Ovary (tissue), 3 donors: ENCODE results near the gene SH3BP5L.

Experiments
- POLR2A ChIP-seq: fragments of 450-650 bp; IDR thresholded peaks from one replicate; pipeline ENCODE4 v1.6.1; 2017; ENCODE audit warnings: antibody characterized with exemption, mild to moderate bottlenecking, moderate library complexity
- TF ChIP-seq, protein P1 (sequence below), 3 donors: fragments of 450-650 bp in 2 of 3; fragments of 200-600 bp in 1 of 3; IDR thresholded peaks; one replicate each; pipeline versions ENCODE4 v1.5.1 to v1.8.0; 2016 to 2022; ENCODE audit warnings: antibody characterized with exemption in 3 of 3, mild to moderate bottlenecking in 1 of 3
- donor health status: DM: no; HTN: no; CAD: no.

GRCh38 chr1:248824301-248824700 lies 1.4 kb downstream of the SH3BP5L start:
- TF ChIP-seq, protein P1, sequence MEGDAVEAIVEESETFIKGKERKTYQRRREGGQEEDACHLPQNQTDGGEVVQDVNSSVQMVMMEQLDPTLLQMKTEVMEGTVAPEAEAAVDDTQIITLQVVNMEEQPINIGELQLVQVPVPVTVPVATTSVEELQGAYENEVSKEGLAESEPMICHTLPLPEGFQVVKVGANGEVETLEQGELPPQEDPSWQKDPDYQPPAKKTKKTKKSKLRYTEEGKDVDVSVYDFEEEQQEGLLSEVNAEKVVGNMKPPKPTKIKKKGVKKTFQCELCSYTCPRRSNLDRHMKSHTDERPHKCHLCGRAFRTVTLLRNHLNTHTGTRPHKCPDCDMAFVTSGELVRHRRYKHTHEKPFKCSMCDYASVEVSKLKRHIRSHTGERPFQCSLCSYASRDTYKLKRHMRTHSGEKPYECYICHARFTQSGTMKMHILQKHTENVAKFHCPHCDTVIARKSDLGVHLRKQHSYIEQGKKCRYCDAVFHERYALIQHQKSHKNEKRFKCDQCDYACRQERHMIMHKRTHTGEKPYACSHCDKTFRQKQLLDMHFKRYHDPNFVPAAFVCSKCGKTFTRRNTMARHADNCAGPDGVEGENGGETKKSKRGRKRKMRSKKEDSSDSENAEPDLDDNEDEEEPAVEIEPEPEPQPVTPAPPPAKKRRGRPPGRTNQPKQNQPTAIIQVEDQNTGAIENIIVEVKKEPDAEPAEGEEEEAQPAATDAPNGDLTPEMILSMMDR (IDR thresholded peaks at IDR 0.05), result no peak
- no peak for TF ChIP-seq POLR2A
